ENCODE data around the gene ZNFX1. TPM values are rescaled to one million over a fixed set of nuclear protein-coding genes. Genes with fewer than 3 reads are reported as not detected.

ZNFX1 gene
- total and polyA plus RNA-seq, 12 donors = 10.7 to 39.6 (median 27.0) TPM

DNA sequence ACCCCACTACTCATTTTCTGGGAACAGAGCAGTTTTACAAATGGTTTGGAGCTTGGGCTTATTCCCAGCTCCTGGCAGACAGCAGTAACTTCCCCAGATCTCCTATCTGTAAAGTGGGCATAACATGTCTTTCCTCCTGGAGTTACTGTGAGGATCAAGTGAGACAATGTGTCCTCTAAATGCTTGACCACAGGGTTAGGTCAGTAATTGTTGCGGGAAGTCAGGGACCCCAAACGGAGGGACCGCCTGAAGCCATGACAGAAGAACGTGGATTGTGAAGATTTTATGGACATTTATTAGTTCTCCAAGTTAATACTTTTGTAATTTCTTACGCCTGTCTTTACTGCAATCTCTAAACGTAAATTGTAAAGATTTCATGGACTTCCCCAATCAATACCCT lies 15.3 kb upstream of the ZNFX1 start:
- 93 to 98% (median 97%) methylated on average over 6 of the region's 6 CpGs for WGBS, 4 donors
- H3K27me3 ChIP-seq = no peaks in the 10 kb centered on the region
- no peak for TF ChIP-seq POLR2A (IDR thresholded peaks at IDR 0.05)
- TF ChIP-seq, protein P1, sequence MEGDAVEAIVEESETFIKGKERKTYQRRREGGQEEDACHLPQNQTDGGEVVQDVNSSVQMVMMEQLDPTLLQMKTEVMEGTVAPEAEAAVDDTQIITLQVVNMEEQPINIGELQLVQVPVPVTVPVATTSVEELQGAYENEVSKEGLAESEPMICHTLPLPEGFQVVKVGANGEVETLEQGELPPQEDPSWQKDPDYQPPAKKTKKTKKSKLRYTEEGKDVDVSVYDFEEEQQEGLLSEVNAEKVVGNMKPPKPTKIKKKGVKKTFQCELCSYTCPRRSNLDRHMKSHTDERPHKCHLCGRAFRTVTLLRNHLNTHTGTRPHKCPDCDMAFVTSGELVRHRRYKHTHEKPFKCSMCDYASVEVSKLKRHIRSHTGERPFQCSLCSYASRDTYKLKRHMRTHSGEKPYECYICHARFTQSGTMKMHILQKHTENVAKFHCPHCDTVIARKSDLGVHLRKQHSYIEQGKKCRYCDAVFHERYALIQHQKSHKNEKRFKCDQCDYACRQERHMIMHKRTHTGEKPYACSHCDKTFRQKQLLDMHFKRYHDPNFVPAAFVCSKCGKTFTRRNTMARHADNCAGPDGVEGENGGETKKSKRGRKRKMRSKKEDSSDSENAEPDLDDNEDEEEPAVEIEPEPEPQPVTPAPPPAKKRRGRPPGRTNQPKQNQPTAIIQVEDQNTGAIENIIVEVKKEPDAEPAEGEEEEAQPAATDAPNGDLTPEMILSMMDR (IDR thresholded peaks at IDR 0.05) = no peak
- intact Hi-C loops (cut with DNase I) = no loop called here
- no peak overlapping the region for H3K4me3 ChIP-seq
- peaks cover 0 to 34% of the 10 kb centered on the region in 2 donors for H3K36me3 ChIP-seq (replicated peaks in 1 of 2)
- DNase-seq = no peak
- H3K9me3 ChIP-seq (replicated peaks in 1 of 3) = no peaks in the 10 kb centered on the region
- no peak overlapping the region for H3K27ac ChIP-seq
- H3K4me1 ChIP-seq (replicated peaks in 1 of 2) = no peaks in the 10 kb centered on the region

DNA sequence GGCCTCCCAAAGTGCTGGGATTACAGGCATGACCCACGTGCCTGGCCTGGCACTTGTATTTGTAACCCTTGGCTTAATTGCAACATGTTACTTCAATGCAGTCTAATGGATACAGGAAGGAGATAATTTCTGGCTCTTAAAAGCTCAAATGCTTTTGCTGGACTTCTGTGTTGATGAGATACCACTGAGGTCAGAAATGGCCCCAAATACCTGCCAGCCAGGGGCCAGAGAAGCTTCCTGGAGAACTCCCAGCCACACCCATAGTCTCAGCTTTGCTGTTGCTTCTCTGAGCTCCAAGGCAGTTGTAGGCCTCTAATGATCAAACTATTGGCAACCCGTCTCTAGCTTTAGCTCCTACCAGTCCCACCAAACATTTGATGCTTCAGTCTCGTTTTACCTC lies 14.2 kb upstream of the ZNFX1 start:
- peaks cover 0 to 43% of the 10 kb centered on the region in 2 donors for H3K36me3 ChIP-seq (replicated peaks in 1 of 2)
- no peak overlapping the region for H3K27ac ChIP-seq
- peaks cover 0 to 4% (median 0%) of the 10 kb centered on the region in 3 donors for H3K9me3 ChIP-seq (replicated peaks in 1 of 3)
- TF ChIP-seq, protein P1 (IDR thresholded peaks at IDR 0.05) = no peak
- no peak for TF ChIP-seq POLR2A (IDR thresholded peaks at IDR 0.05)
- peaks cover 5 to 7% of the 10 kb centered on the region in 2 donors for H3K4me1 ChIP-seq (replicated peaks in 1 of 2)
- no peak overlapping the region for H3K4me3 ChIP-seq
- no peak for DNase-seq
- intact Hi-C loops (cut with DNase I) = no loop called here
- H3K27me3 ChIP-seq = no peaks in the 10 kb centered on the region
- 59 to 76% (median 68%) methylated on average over 3 of the region's 3 CpGs for WGBS, 4 donors

DNA sequence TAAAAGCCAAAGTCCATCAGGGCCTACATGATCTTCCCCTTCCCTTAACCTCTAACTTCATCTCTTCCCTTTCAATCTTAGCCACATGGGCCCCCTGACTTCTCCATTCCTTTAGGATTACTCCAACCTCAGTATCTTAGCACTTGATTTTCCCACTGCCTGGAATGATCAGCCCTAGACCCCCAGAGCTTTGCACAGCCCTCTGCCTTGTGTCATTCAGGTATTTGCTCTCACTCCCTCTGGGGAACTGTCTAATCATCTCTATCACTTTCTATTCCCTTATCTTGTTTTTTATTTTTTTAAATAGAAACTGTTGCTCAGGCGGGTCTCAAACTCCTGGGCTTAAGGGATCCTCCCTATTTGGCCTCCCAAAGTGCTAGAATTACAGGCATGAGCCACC lies 13.3 kb upstream of the ZNFX1 start:
- Histone ChIP-seq H3K27ac (no peak overlapping the region), H3K36me3 (replicated peaks in 1 of 2) (peaks cover 0 to 51% of the 10 kb centered on the region in 2 donors), H3K9me3 (replicated peaks in 1 of 3) (peaks cover 0 to 12% (median 0%) of the 10 kb centered on the region in 3 donors), H3K27me3 (no peaks in the 10 kb centered on the region), H3K4me1 (replicated peaks in 1 of 2) (peaks cover 5 to 7% of the 10 kb centered on the region in 2 donors), H3K4me3 (no peak overlapping the region)
- intact Hi-C loops (cut with DNase I) = no loop called here
- WGBS, 4 donors = 0 to 94% (median 61%) methylated on average over 1 of the region's 1 CpG
- no peak for DNase-seq
- TF ChIP-seq, protein P1 (IDR thresholded peaks at IDR 0.05) = no peak
- TF ChIP-seq POLR2A (IDR thresholded peaks at IDR 0.05) = no peak

DNA sequence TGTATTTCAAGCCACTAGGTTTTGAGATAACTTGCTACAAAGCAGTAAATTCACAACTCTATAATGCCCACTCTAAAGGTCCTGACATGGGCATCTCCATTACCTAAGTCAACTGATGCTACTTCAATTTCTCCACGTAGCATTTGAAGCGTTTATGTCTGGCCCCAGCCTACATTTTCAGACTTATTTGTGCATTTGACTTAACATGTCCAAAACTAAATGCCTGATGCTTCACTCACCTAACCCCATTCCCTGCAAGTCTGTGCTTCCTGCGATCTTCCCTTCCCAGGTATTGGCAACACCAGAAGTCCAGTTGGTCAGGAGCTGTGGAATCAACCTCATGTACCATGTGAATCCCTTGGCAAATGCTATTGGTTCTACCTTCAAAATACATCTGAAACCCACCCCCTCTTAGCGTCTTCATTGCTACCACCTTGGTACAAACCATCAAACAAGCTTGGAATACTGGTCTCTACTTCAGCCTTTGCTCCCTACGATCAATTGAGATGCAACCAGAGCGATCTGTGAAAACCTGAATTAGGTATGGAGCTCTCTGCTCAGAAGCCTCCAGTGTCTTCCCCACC lies 12.8 kb upstream of the ZNFX1 start:
- H3K4me1 ChIP-seq (replicated peaks in 1 of 2) = peaks cover 5 to 7% of the 10 kb centered on the region in 2 donors
- H3K27me3 ChIP-seq = no peaks in the 10 kb centered on the region
- DNase-seq = peak in 1 of 7 donors; percentile 14
- TF ChIP-seq, protein P1 (IDR thresholded peaks at IDR 0.05) = no peak
- no peak for TF ChIP-seq POLR2A (IDR thresholded peaks at IDR 0.05)
- no peak overlapping the region for H3K4me3 ChIP-seq
- intact Hi-C loops (cut with DNase I) = no loop called here
- no peak overlapping the region for H3K27ac ChIP-seq
- WGBS, 4 donors = 93 to 96% (median 95%) methylated on average over 6 of the region's 6 CpGs
- H3K9me3 ChIP-seq (replicated peaks in 1 of 3) = peaks cover 0 to 13% (median 0%) of the 10 kb centered on the region in 3 donors
- H3K36me3 ChIP-seq (replicated peaks in 1 of 2) = peaks cover 0 to 55% of the 10 kb centered on the region in 2 donors
